GM19193 (cell line): Measurements from ENCODE around the gene MORN5.

ENCODE experiments used
- POLR2A ChIP-seq: IDR thresholded peaks from 4 replicates; pipeline ENCODE4 v1.6.1; 2011; ENCODE audit not compliant: insufficient read depth, insufficient read length; ENCODE audit errors: extremely low read depth

MORN5 gene

GRCh38 chr9:122239722-122240121 lies 80.0 kb downstream of the MORN5 start:
- no peak for TF ChIP-seq POLR2A

DNA sequence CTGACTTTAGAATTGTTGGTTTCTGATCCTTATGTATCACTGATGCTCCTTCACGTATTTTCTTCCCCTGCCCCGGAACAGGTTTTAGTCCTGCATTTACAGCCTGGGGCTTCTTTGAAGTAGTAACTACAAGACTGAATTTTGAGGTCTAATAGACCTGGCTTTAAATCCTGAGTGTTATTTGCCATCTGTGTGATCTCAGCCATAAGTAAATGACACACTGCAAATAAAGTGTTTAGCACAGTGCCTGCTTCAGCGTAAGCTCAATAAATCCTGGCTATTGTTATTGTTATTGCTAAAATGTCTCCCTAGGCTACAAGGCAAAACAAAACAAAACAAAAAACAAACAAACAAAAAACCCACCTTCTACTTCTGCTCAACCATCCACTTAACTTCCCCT lies 84.6 kb downstream of the MORN5 start:
- TF ChIP-seq POLR2A = no peak

- no peak for TF ChIP-seq POLR2A
Measured at GRCh38 chr9:122246666-122247065, 87.0 kb downstream of the MORN5 start.

GRCh38 chr9:122248448-122248865 lies 88.7 kb downstream of the MORN5 start:
- no peak for TF ChIP-seq POLR2A
